SU-DHL-6 (cell line): ENCODE measurements around the gene TTC23.

ENCODE experiments used
- H2AFZ ChIP-seq: fragments of 200-600 bp; sonication (generic); 2 replicates; pipeline ENCODE4 v1.6.1; 2014; ENCODE audit warnings: low read depth, mild to moderate bottlenecking, moderate library complexity, mixed read lengths, antibody characterized with exemption, low read length; ENCODE audit not compliant: severe bottlenecking
- H3F3A ChIP-seq: fragments of 200-600 bp; shearing (Covaris generic); 2 replicates; pipeline ENCODE4 v1.6.0; 2016; ENCODE audit warnings: antibody characterized with exemption, mild to moderate bottlenecking; ENCODE audit not compliant: insufficient read depth
- H3K27ac ChIP-seq: fragments of 200-600 bp; sonication (generic); 2 replicates; pipeline ENCODE4 v1.5.1; 2016; ENCODE audit warnings: low read depth, mild to moderate bottlenecking, low read length, moderate library complexity, mixed read lengths
- H3K27me3 ChIP-seq: fragments of 200-600 bp; sonication (generic), shearing (Covaris generic); 2 replicates; pipeline ENCODE4 v1.6.0; 2014; ENCODE audit warnings: mild to moderate bottlenecking, low read length
- H3K36me3 ChIP-seq: fragments of 200-600 bp; sonication (generic); 2 replicates; pipeline ENCODE4 v1.6.1; 2014; ENCODE audit warnings: mild to moderate bottlenecking, low read length, mixed read lengths
- H3K4me2 ChIP-seq: fragments of 300-600, 200-600 bp; shearing (Covaris generic), sonication (generic); 2 replicates; pipeline ENCODE4 v1.6.0; 2014; ENCODE audit warnings: low read length, low read depth, mild to moderate bottlenecking; ENCODE audit not compliant: poor library complexity, severe bottlenecking
- H3K4me3 ChIP-seq: fragments of 200-600 bp; sonication (generic); 2 replicates; pipeline ENCODE4 v1.5.1; 2014; ENCODE audit warnings: antibody characterized with exemption, low read length, mild to moderate bottlenecking, mixed read lengths; ENCODE audit not compliant: insufficient read depth, poor library complexity, severe bottlenecking
- H3K79me2 ChIP-seq: fragments of 200-600 bp; sonication (generic); 2 replicates; pipeline ENCODE4 v1.6.1; 2014; ENCODE audit warnings: mild to moderate bottlenecking, low read length, moderate library complexity; ENCODE audit not compliant: insufficient read depth
- H3K9ac ChIP-seq: fragments of 200-600 bp; sonication (generic); 2 replicates; pipeline ENCODE4 v1.7.0; 2014; ENCODE audit warnings: mild to moderate bottlenecking, low read length
- H3K9me2 ChIP-seq: fragments of 200-600 bp; sonication (generic); replicated peaks from 2 replicates; pipeline ENCODE4 v1.6.1; 2014; ENCODE audit warnings: low read length; ENCODE audit not compliant: insufficient read depth
- H3K9me3 ChIP-seq: fragments of 200-600 bp; sonication (generic); 2 replicates; pipeline ENCODE4 v1.6.1; 2014; ENCODE audit warnings: low read length, mixed read lengths; ENCODE audit not compliant: insufficient read depth
- H4K20me1 ChIP-seq: fragments of 200-600 bp; sonication (generic); 2 replicates; pipeline ENCODE4 v1.6.1; 2014; ENCODE audit warnings: low read depth, mild to moderate bottlenecking, antibody characterized with exemption, low read length, moderate library complexity, mixed read lengths
- EZH2phosphoT487 ChIP-seq: fragments of 200-600 bp; sonication (generic), shearing (Covaris generic); conservative IDR thresholded peaks from 2 replicates; pipeline ENCODE4 v1.6.1; 2018; ENCODE audit warnings: mild to moderate bottlenecking, antibody characterized with exemption, low read length, moderate library complexity, mixed read lengths
- TF ChIP-seq, protein P1 (sequence below): fragments of 200-600 bp; sonication (generic); IDR thresholded peaks from one replicate; pipeline ENCODE4 v1.5.1; 2017; ENCODE audit warnings: antibody characterized with exemption, mild to moderate bottlenecking, low read length, moderate library complexity; ENCODE audit not compliant: insufficient read depth, poor library complexity, severe bottlenecking

TTC23 gene

DNA sequence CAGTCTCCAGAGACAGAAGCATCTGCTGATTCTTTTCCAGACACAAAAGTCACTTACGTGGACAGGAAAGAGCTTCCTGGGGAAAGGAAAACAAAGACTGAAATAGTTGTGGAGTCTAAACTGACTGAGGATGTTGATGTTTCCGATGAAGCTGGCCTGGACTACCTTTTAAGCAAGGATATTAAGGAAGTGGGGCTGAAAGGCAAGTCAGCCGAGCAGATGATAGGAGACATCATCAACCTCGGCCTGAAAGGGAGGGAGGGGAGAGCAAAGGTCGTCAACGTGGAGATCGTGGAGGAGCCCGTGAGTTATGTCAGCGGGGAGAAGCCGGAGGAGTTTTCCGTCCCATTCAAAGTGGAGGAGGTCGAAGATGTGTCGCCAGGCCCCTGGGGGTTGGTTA lies 119.1 kb downstream of the TTC23 start:
- no peak overlapping the region for H3K27ac ChIP-seq
- no peaks in the 10 kb centered on the region for H3K27me3 ChIP-seq
- H3K9ac ChIP-seq: no peak overlapping the region
- no peaks in the 10 kb centered on the region for H3K9me2 ChIP-seq
- H2AFZ ChIP-seq: no peak overlapping the region
- H3K79me2 ChIP-seq: no peaks in the 10 kb centered on the region
- no peaks in the 10 kb centered on the region for H3K36me3 ChIP-seq
- TF ChIP-seq, protein P1, sequence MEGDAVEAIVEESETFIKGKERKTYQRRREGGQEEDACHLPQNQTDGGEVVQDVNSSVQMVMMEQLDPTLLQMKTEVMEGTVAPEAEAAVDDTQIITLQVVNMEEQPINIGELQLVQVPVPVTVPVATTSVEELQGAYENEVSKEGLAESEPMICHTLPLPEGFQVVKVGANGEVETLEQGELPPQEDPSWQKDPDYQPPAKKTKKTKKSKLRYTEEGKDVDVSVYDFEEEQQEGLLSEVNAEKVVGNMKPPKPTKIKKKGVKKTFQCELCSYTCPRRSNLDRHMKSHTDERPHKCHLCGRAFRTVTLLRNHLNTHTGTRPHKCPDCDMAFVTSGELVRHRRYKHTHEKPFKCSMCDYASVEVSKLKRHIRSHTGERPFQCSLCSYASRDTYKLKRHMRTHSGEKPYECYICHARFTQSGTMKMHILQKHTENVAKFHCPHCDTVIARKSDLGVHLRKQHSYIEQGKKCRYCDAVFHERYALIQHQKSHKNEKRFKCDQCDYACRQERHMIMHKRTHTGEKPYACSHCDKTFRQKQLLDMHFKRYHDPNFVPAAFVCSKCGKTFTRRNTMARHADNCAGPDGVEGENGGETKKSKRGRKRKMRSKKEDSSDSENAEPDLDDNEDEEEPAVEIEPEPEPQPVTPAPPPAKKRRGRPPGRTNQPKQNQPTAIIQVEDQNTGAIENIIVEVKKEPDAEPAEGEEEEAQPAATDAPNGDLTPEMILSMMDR: no peak
- TF ChIP-seq EZH2phosphoT487: no peak
- H3K4me3 ChIP-seq: no peak overlapping the region
- H3F3A ChIP-seq: no peaks in the 10 kb centered on the region
- no peak overlapping the region for H3K4me2 ChIP-seq
- no peaks in the 10 kb centered on the region for H3K9me3 ChIP-seq
- no peaks in the 10 kb centered on the region for H4K20me1 ChIP-seq

GRCh38 chr15:99129644-99130043 lies 119.7 kb downstream of the TTC23 start:
- no peak overlapping the region for H3K9ac ChIP-seq
- no peak overlapping the region for H3K4me2 ChIP-seq
- no peak overlapping the region for H3K4me3 ChIP-seq
- H3F3A ChIP-seq: no peaks in the 10 kb centered on the region
- H3K27me3 ChIP-seq: no peaks in the 10 kb centered on the region
- no peaks in the 10 kb centered on the region for H4K20me1 ChIP-seq
- TF ChIP-seq EZH2phosphoT487: no peak
- TF ChIP-seq, protein P1: no peak
- no peaks in the 10 kb centered on the region for H3K36me3 ChIP-seq
- H3K79me2 ChIP-seq: no peaks in the 10 kb centered on the region
- no peak overlapping the region for H2AFZ ChIP-seq
- H3K27ac ChIP-seq: no peak overlapping the region
- no peaks in the 10 kb centered on the region for H3K9me2 ChIP-seq
- H3K9me3 ChIP-seq: no peaks in the 10 kb centered on the region

- no peak overlapping the region for H3K4me2 ChIP-seq
- H2AFZ ChIP-seq: no peak overlapping the region
- no peaks in the 10 kb centered on the region for H3K9me3 ChIP-seq
- H3F3A ChIP-seq: no peaks in the 10 kb centered on the region
- TF ChIP-seq, protein P1: no peak
- TF ChIP-seq EZH2phosphoT487: no peak
- H3K27ac ChIP-seq: no peak overlapping the region
- no peaks in the 10 kb centered on the region for H3K27me3 ChIP-seq
- no peaks in the 10 kb centered on the region for H4K20me1 ChIP-seq
- no peaks in the 10 kb centered on the region for H3K36me3 ChIP-seq
- H3K9me2 ChIP-seq: no peaks in the 10 kb centered on the region
- no peaks in the 10 kb centered on the region for H3K79me2 ChIP-seq
- H3K9ac ChIP-seq: no peak overlapping the region
- no peak overlapping the region for H3K4me3 ChIP-seq
These were observed 121.0 kb downstream of the TTC23 start for GRCh38 chr15:99128411-99128810.
